GM12878 (cell line): ENCODE results near the gene TET2. TPM values are rescaled to one million over a fixed set of nuclear protein-coding genes. Genes with fewer than 3 reads are reported as not detected.
A peak's percentile ranks its signal among the peaks of the same experiment; 100 is the strongest.

Source experiments
- ATAC-seq: fragments of 200-7000 bp; cut with Tn5 transposase; 3 replicates; pipeline ENCODE4 v1.9.1; 2020; ENCODE audit warnings: mild to moderate bottlenecking, moderate library complexity
- BruUV-seq: library from RNA; stranded (reverse); fragments of 400-500 nt; replicated peaks from 2 replicates; lab custom pipeline; 2021; lab: Mats Ljungman, UMichigan
- CTCF ChIA-PET: fragments of 300-600 bp; sonication (Branson Sonifier 250); formaldehyde crosslinking; extraction: SDS; loops from one replicate; lab custom pipeline; 2021; ENCODE audit warnings: inconsistent platforms; lab: Yijun Ruan, JAX
- POLR2A ChIA-PET: fragments of 350-600 bp; formaldehyde crosslinking; extraction: SDS; loops from one replicate; lab custom pipeline; 2021; ENCODE audit warnings: inconsistent platforms; lab: Charles Lee
- RAD21 ChIA-PET: fragments of 300-600 bp; sonication (Branson Sonifier 250); formaldehyde crosslinking; loops from one replicate; lab custom pipeline; 2023; ENCODE audit warnings: antibody characterized with exemption; ENCODE audit not compliant: unreplicated experiment; lab: Charles Lee
- SMC1A ChIA-PET: fragments of 300-600 bp; sonication (Branson Sonifier 250); formaldehyde crosslinking; loops from one replicate; lab custom pipeline; 2023; ENCODE audit not compliant: unreplicated experiment, uncharacterized antibody; lab: Charles Lee
- DNase-seq: peaks from one replicate; pipeline ENCODE4 v3.0.0-alpha.2; 2011; ENCODE audit warnings: low read depth, low spot score
- FAIRE-seq: peaks from 3 replicates; lab custom pipeline; 2011; peaks lifted over from hg19 to GRCh38; lab: Jason Lieb, UNC
- H2AFZ ChIP-seq: 2 replicates; pipeline ENCODE4 v1.6.0; 2011; ENCODE audit warnings: low read depth, low read length, control low read depth; ENCODE audit not compliant: control insufficient read depth
- H3K27ac ChIP-seq: 2 replicates; pipeline ENCODE4 v1.5.1; 2011; ENCODE audit warnings: control low read depth; ENCODE audit not compliant: control insufficient read depth, insufficient read depth
- H3K27me3 ChIP-seq, 2 experiments: replicated peaks in 1 of 2; 2 replicates each; pipeline versions ENCODE4 v1.6.0 to v1.6.1; 2011; ENCODE audit warnings: low read length in 1 of 2; ENCODE audit not compliant: control insufficient read depth in 2 of 2, insufficient read depth in 2 of 2
- H3K36me3 ChIP-seq, 2 experiments: 2 replicates each; pipeline ENCODE4 v1.5.1; 2011; ENCODE audit warnings: low read length in 1 of 2; ENCODE audit not compliant: control insufficient read depth in 2 of 2, insufficient read depth in 2 of 2
- H3K4me1 ChIP-seq: 2 replicates; pipeline ENCODE4 v1.6.1; 2011; ENCODE audit warnings: mild to moderate bottlenecking, low read length, moderate library complexity, mixed read lengths; ENCODE audit not compliant: control insufficient read depth, insufficient read depth
- H3K4me2 ChIP-seq: 2 replicates; pipeline ENCODE4 v1.6.0; 2011; ENCODE audit warnings: control low read depth; ENCODE audit not compliant: control insufficient read depth, insufficient read depth
- H3K4me3 ChIP-seq: fragments of 200-600 bp; sonication (generic); 2 replicates; pipeline ENCODE4 v1.5.1; 2016
- H3K79me2 ChIP-seq: 2 replicates; pipeline ENCODE4 v1.6.0; 2011; ENCODE audit warnings: low read length; ENCODE audit not compliant: control insufficient read depth, insufficient read depth
- H3K9ac ChIP-seq: 2 replicates; pipeline ENCODE4 v1.8.0; 2011; ENCODE audit warnings: low read length, control low read depth, mixed read lengths; ENCODE audit not compliant: control insufficient read depth, insufficient read depth
- H3K9me3 ChIP-seq: replicated peaks from 3 replicates; pipeline ENCODE4 v1.5.1; 2011; ENCODE audit warnings: mild to moderate bottlenecking, low read length; ENCODE audit not compliant: control insufficient read depth, insufficient read depth
- H4K20me1 ChIP-seq: 2 replicates; pipeline ENCODE4 v1.6.0; 2011; ENCODE audit not compliant: control insufficient read depth, insufficient read depth
- CEBPZ ChIP-seq: fragments of 150-350 bp; IDR thresholded peaks from 2 replicates; pipeline ENCODE4 v1.6.1; 2016; ENCODE audit warnings: low read depth, low read length
- CUX1 ChIP-seq: IDR thresholded peaks from 2 replicates; pipeline ENCODE4 v1.6.1; 2012; ENCODE audit warnings: improper control_type of control experiment, low read depth, low read length; ENCODE audit not compliant: insufficient replicate concordance
- MYB ChIP-seq: fragments of 150-350 bp; IDR thresholded peaks from 2 replicates; pipeline ENCODE4 v1.6.1; 2014; ENCODE audit warnings: mild to moderate bottlenecking, low read depth, low read length, borderline replicate concordance
- POLR2A ChIP-seq: IDR thresholded peaks from 2 replicates; pipeline ENCODE4 v1.6.1; 2011; ENCODE audit warnings: low read depth, mild to moderate bottlenecking, low read length
- TARDBP ChIP-seq: IDR thresholded peaks from 2 replicates; pipeline ENCODE4 v1.6.1; 2016; ENCODE audit warnings: borderline replicate concordance
- USF1 ChIP-seq: IDR thresholded peaks from 2 replicates; pipeline ENCODE4 v1.6.1; 2011; ENCODE audit warnings: borderline replicate concordance, low read depth, mild to moderate bottlenecking, moderate library complexity, mixed read lengths, low read length; ENCODE audit not compliant: insufficient read depth; ENCODE audit errors: extremely low read length
- ZNF384 ChIP-seq: IDR thresholded peaks from 2 replicates; pipeline ENCODE4 v1.6.1; 2012; ENCODE audit warnings: low read depth, mild to moderate bottlenecking, low read length, improper control_type of control experiment, borderline replicate concordance
- ZNF687 ChIP-seq: fragments of 450-650 bp; IDR thresholded peaks from 2 replicates; pipeline ENCODE4 v1.6.1; 2017; ENCODE audit warnings: mild to moderate bottlenecking, moderate library complexity
- ZSCAN29 ChIP-seq: fragments of 450-650 bp; IDR thresholded peaks from 2 replicates; pipeline ENCODE4 v1.6.1; 2017; ENCODE audit warnings: mild to moderate bottlenecking, moderate library complexity
- in situ Hi-C: fragments of 300-500 bp; cut with MboI; formaldehyde crosslinking; loops from 9 replicates; pipeline ENCODE4 v1.14.3; 2018; ENCODE audit warnings: mixed read lengths
- intact Hi-C: fragments of 100-400 bp; cut with micrococcal nuclease; formaldehyde crosslinking; loops from one replicate; pipeline ENCODE4 v1.14.2; 2022; ENCODE audit not compliant: unreplicated experiment
- polyA plus RNA-seq, 11 experiments: library from polyadenylated mRNA; depleted of rRNA in 4 of 11; unstranded in 6 of 11; stranded (reverse) in 5 of 11; fragments of >200 nt; fragmentation: Nextera tagmentation in 4 of 11; fragmentation: Illumina TruSeq in 1 of 11; extraction: Ambion mirVana in 4 of 11; extraction: Trizol in 1 of 11; gene quantifications; 1 replicate in 1 of 11; 2 replicates in 10 of 11; pipeline versions ENCODE4 v1.2.1 to v1.2.3, GENCODE V29; 2011 to 2016; ENCODE audit warnings: inconsistent platforms in 2 of 11, missing spikeins in 2 of 11, low read depth in 1 of 11
- total RNA-seq, 4 experiments: library from RNA; depleted of rRNA in 3 of 4; stranded (reverse); fragments of >200 nt in 3 of 4; fragmentation: Illumina TruSeq in 1 of 4; extraction: Trizol in 1 of 4; gene quantifications; 2 replicates each; pipeline versions ENCODE4 v1.2.1 to v1.2.3, GENCODE V29; 2013 to 2021

The TET2 gene
- total and polyA plus RNA-seq, 10 of the 15 experiments (the other 5 are each of a cell fraction or from before 2014, with no cell fraction given): 3.7 to 49.0 (median 27.5) TPM

GRCh38 chr4:105293360-105293759, 146.7 kb downstream of the TET2 start:
- Histone ChIP-seq H2AFZ (no peak overlapping the region), H3K27me3 (no peaks in the 10 kb centered on the region), H3K27ac (no peak overlapping the region), H3K4me2 (no peak overlapping the region), H3K79me2 (no peaks in the 10 kb centered on the region), H4K20me1 (no peaks in the 10 kb centered on the region), H3K36me3 (no peaks in the 10 kb centered on the region), H3K4me3 (no peak overlapping the region), H3K9me3 (peaks cover 1% of the 10 kb centered on the region; the same call in 1 of the 3 replicates), H3K9ac (no peak overlapping the region), H3K4me1 (no peaks in the 10 kb centered on the region)
- ChIA-PET CTCF (interaction anchor here (0.8 kb wide), 1 partner anchor 11 kb away, joined by 4 read pairs; no protein-coding TSS in a partner anchor), POLR2A (no interaction called here), SMC1A (interaction anchor here (1.2 kb wide), 1 partner anchor 11 kb away, joined by 3 read pairs; no protein-coding TSS in a partner anchor), RAD21 (no interaction called here)
- BruUV-seq: no TSS peak
- intact Hi-C loops: no loop called here
- no peak for DNase-seq
- ATAC-seq: peak; percentile 48
- no peak for FAIRE-seq
- in situ Hi-C loops: no loop called here
- TF ChIP-seq CEBPZ (no peak), USF1 (no peak), ZNF687 (no peak), TARDBP (no peak), CUX1 (no peak), ZSCAN29 (no peak), MYB (no peak), ZNF384 (no peak), POLR2A (no peak)
